ENCODE data around the gene CYP2C19.

The CYP2C19 gene

GRCh38 chr10:94852438-94852837, 90.0 kb downstream of the CYP2C19 start:
- no peak overlapping the region for H3K27ac Mint-ChIP-seq
- TF ChIP-seq CTCF (IDR thresholded peaks at IDR 0.05; ENCODE audit: unreplicated experiment in 3 of 3), result no peak
- no peaks in the 10 kb centered on the region for H3K27me3 Mint-ChIP-seq (ENCODE audit: low read depth)
- H3K9me3 Mint-ChIP-seq, result no peaks in the 10 kb centered on the region
- H3K36me3 Mint-ChIP-seq (ENCODE audit: low read depth), result no peaks in the 10 kb centered on the region
- H3K4me3 Mint-ChIP-seq, result no peak overlapping the region
- H3K4me1 Mint-ChIP-seq, result no peaks in the 10 kb centered on the region

- H3K4me3 Mint-ChIP-seq, result no peak overlapping the region
- no peak for TF ChIP-seq CTCF (IDR thresholded peaks at IDR 0.05; ENCODE audit: unreplicated experiment in 3 of 3)
- no peaks in the 10 kb centered on the region for H3K36me3 Mint-ChIP-seq (ENCODE audit: low read depth)
- no peaks in the 10 kb centered on the region for H3K27me3 Mint-ChIP-seq (ENCODE audit: low read depth)
- H3K9me3 Mint-ChIP-seq, result no peaks in the 10 kb centered on the region
- H3K27ac Mint-ChIP-seq, result no peak overlapping the region
- no peaks in the 10 kb centered on the region for H3K4me1 Mint-ChIP-seq
Measured at GRCh38 chr10:94853065-94853464, 90.6 kb downstream of the CYP2C19 start.

- H3K4me3 Mint-ChIP-seq, result no peak overlapping the region
- peaks cover 5% of the 10 kb centered on the region for H3K9me3 Mint-ChIP-seq
- TF ChIP-seq CTCF (IDR thresholded peaks at IDR 0.05; ENCODE audit: unreplicated experiment in 3 of 3), result no peak
- no peak overlapping the region for H3K27ac Mint-ChIP-seq
- H3K27me3 Mint-ChIP-seq (ENCODE audit: low read depth), result no peaks in the 10 kb centered on the region
- no peaks in the 10 kb centered on the region for H3K36me3 Mint-ChIP-seq (ENCODE audit: low read depth)
- no peaks in the 10 kb centered on the region for H3K4me1 Mint-ChIP-seq
Measured at GRCh38 chr10:94858005-94858404, 95.5 kb downstream of the CYP2C19 start.

DNA sequence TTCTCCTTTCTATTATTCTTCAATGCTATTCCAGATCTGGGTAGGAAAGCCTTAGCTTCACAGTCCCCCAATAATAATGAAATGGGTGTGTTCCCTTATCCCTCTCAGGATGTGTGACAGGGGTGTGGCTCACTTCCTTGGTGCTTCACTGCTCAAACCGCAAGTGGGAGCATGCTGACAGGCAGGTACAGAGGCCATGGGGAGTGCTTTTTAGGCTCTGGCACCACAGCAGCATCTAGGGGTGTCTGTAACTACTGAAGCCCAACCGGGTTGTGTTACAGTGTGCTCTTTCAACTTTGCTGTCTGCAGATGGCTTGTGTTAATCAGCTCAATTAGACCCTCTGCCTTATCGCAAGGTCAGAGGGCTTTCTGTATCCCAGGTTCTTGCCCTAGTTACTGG, 96.6 kb downstream of the CYP2C19 start:
- H3K27ac Mint-ChIP-seq, result no peak overlapping the region
- H3K9me3 Mint-ChIP-seq, result peaks cover 8% of the 10 kb centered on the region
- no peak overlapping the region for H3K4me3 Mint-ChIP-seq
- TF ChIP-seq CTCF (IDR thresholded peaks at IDR 0.05; ENCODE audit: unreplicated experiment in 3 of 3), result no peak
- H3K27me3 Mint-ChIP-seq (ENCODE audit: low read depth), result no peaks in the 10 kb centered on the region
- no peaks in the 10 kb centered on the region for H3K4me1 Mint-ChIP-seq
- H3K36me3 Mint-ChIP-seq (ENCODE audit: low read depth), result no peaks in the 10 kb centered on the region

DNA sequence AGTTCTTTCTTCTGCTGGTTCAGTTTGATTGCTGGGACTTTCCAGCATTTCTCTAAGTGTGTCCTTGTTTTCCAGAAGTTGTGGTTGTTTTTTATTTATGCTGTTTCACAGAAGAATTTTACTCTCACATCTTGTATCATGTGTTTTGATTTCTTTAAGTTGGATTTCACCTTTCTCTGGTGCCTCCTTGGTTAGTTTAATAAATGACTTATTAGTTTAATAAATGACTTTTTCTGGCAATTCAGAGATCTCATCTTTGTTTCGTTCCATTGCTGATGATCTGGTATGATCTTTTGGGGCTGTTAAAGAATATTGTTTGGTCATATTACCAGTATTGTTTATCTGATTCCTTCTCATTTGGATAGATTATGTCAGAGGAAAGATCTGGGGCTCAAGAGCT, 116.2 kb downstream of the CYP2C19 start:
- H3K4me3 Mint-ChIP-seq, result no peak overlapping the region
- no peaks in the 10 kb centered on the region for H3K4me1 Mint-ChIP-seq
- peak overlapping the region; percentile 53 to 79 (median 70) for H3K27ac Mint-ChIP-seq
- no peaks in the 10 kb centered on the region for H3K27me3 Mint-ChIP-seq (ENCODE audit: low read depth)
- H3K9me3 Mint-ChIP-seq, result no peaks in the 10 kb centered on the region
- TF ChIP-seq CTCF (IDR thresholded peaks at IDR 0.05; ENCODE audit: unreplicated experiment in 3 of 3), result no peak
- no peaks in the 10 kb centered on the region for H3K36me3 Mint-ChIP-seq (ENCODE audit: low read depth)

DNA sequence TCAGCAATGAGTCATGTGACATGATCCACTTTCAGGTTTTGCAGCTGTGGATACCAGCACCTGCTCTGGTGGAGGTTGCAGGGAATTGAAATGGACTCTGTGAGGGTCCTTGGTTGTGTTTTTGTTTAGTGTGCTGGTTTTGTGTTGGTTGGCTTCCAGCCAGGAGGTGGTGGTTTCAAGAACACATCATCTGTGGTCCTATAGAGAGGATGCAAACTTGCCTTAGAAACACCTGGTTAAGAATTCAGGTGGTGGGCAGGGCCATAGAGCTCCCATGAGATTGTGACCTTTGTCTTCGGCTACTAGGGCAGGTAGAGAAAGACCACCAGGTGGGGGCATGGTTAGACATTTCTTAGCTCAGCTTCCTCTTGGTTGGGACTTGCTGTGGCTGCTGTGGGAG, 116.7 kb downstream of the CYP2C19 start:
- no peaks in the 10 kb centered on the region for H3K36me3 Mint-ChIP-seq (ENCODE audit: low read depth)

More for the DNA sequence above, 116.7 kb downstream of the CYP2C19 start:
- Mint-ChIP-seq H3K4me3 (no peak overlapping the region), H3K27me3 (ENCODE audit: low read depth) (no peaks in the 10 kb centered on the region), H3K9me3 (no peaks in the 10 kb centered on the region), H3K27ac (peak overlapping the region; percentile 53 to 79 (median 70)), H3K4me1 (no peaks in the 10 kb centered on the region)
- no peak for TF ChIP-seq CTCF (IDR thresholded peaks at IDR 0.05; ENCODE audit: unreplicated experiment in 3 of 3)

All from nephron (organoid).